ENCODE data around the gene LRIG1.

Gene LRIG1

DNA sequence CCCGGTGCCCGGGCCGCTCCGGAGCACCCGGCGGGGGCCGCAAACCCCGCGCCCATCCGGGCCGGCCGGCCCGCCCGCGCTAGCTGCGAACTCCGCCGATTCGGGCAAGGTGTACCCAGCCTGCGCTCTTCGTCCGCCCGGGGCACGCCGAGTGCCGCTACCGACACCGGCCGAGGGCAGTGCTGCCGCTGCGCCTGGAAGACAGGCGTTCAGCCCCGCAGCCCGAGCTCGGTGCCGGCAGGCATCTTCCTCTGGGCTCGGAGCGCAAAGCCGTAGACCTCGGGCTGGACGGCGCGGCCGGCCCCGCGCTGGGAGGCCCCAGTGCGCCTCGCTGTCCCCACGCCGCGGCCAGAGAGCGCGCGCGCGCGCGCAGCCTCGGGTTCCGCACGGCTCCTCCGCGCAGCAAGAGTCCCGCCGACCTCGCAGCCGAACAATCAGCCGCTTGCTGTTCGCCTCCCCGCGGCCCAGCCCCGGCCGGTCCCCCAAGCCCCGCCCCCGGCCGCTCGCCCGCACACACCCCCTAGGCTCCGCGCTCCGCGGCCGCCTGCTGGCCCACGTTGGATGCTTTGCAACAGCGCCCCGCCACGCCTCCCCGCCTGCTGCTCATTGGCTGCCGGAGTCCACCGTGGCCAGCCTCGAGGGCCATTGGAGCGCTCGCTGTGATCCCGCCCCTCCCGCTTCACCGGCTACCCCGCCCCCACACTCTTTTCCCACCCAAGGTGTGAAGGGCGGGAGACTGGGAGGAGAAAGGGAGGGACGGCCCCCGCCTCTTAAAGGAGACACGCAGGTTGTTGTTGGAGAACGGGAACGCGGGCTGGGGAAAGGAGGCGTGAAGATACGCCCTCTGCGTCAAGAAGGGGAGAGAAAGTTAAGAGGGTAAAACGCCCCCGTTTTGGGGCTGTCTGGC, at the start of gene LRIG1:
LRIG1 (minus strand) TSS at position 447 of the 907 bp plus-strand sequence. CDS start 615 bp downstream, outside the sequence.
- DNase-seq, result peak; percentile 92

- DNase-seq, result no peak
Observed at GRCh38 chr3:66544619-66545429, 44.0 kb upstream of the LRIG1 start.

- no peak for DNase-seq
Observed at GRCh38 chr3:66542153-66542552, 41.3 kb upstream of the LRIG1 start.

DNA sequence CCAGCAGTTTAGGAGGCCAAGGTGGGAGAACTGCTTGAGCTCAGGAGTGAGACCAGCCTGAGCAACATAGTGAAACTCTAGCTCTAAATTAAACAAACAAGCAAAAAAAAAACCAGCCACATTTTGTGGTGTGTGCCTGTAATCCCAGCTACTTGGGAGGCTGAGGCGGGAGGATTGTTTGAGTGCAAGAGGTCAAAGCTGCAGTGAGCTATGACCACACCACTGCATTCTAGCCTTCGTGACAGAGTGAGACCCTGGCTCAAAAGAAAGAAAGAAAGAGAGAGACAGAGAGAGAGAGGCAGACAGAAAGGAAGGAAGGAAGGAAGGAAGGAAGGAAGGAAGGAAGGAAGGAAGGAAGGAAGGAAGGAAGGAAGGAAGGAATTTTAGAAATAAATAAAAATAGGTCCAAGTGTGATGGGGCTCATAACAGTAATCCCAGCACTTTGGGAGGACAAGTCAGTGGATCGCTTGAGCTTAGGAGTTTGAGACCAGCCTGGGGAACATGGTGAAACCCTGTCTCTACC, 38.7 kb upstream of the LRIG1 start:
- DNase-seq, result no peak

GRCh38 chr3:66538390-66538789, 37.6 kb upstream of the LRIG1 start:
- no peak for DNase-seq

DNA sequence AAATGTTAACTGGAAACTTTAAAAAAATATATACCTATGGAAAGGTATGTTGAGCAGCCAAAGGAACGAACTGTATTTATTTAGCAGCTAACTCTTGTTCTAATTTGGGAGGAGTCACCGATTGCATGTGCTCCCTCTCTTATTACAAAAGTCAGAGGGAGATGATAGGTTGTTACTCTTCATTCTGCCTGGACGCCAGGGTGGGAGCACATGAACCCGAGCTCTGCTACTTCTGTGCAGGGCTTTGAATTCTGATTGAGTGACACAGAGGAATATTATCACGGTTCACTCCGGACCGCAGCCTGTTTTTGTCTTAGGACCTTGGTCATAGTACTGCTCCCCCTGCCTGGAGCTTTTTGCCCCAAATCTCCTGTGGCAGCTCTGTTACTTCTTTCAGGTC, 36.9 kb upstream of the LRIG1 start:
- DNase-seq, result no peak

DNA sequence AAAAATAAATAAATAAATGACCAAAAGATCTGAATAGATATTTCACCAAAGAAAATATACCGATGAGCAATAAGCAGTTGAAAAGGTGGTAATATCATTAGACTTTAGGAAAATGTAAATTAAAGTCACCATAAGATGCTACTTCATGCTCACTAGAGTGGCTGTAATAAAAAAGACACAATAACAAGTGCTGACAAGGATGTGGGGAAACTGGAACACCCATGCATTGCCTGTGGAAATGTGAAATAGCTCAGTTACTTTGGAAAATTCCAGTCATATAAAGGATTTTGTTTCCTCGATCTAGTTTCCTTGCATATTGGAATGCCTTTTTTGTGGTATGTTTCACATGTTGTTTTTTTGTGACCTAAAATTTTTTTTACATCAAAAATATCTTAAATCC, 36.0 kb upstream of the LRIG1 start:
- DNase-seq, result no peak

DNA sequence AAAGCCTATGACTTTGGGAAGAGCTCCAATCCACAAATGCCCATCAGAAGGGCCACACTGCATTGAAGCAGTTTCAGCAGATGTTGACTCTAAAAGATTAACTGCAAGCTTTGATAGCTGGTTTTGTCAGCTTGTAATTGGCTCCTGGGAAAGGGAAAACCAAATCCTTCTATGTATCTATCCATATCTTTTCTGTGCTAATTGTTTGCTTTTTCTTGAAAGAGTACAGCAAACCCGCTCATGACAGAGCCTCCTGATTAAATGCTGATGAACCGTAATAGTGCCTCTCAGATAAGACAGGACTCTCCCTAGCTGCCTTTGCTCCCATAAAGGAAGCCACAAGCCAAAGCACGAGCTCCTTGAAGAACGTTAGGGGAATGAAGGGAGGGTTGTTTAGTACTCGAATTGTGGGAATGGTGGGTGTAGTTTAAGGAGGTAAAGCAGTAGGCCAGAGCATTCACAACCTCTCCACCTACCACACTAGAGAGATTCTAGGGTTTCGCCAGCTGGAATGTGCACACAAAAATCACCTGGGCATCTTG, 33.6 kb upstream of the LRIG1 start:
- no peak for DNase-seq

DNA sequence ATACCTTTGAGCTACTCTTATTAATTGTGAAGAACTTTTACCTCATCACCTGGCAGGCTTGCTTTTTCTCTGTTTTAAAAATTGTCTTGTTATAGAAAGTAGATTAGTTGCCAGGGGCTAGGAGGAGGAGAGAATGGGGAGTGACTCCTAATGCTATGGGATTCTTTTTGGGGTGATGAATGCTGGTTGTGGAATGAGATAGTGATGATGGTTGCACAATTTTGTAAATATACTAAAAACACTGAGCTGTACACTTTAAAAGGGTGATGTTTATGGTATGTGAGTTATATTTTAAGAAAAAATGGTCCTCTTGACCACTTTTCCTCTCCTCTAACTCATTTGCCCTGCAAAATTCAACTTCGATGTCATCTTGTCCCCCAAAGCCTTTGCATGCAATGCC, 31.8 kb upstream of the LRIG1 start:
- DNase-seq, result no peak

GRCh38 chr3:66532160-66532587, 31.4 kb upstream of the LRIG1 start:
- DNase-seq, result no peak

DNA sequence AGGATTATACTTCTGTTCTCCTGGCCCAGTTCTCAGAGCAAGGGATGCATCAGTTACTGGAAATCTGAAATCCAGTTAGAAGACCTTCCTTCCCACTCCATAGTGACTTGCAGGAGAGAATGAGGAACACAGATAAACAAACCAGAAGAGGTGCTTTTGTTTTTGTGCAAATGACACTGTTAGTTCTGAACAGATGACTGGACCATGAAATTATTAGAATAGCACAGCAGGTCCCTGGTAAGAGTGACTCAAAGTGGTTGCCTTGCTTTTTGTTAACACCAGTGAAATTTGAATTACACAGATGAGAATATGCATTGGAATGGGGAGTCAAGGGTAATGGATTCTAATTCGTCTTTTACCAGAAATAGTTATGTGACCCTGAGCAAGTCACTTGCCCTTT, 30.4 kb upstream of the LRIG1 start:
- no peak for DNase-seq

DNA sequence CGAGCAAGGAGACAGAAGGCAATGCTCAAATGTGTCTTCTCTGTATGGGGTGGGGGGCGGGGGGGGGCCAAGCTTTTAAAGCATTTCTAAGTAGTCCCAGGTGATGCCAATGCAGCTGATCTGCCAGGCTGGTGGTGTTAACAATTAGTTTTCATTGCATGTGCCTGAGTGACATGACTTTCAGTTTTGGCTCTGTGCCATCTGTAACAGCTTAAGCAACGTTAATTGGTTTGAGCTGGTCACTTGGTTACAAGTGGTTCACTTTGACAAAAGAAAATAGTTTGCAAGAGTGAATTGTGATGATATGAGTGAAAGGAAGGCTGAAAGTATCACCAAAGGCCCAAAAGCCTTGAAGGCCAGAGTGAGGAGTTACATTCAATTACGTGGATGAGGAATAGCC, 26.4 kb upstream of the LRIG1 start:
- DNase-seq, result no peak

DNA sequence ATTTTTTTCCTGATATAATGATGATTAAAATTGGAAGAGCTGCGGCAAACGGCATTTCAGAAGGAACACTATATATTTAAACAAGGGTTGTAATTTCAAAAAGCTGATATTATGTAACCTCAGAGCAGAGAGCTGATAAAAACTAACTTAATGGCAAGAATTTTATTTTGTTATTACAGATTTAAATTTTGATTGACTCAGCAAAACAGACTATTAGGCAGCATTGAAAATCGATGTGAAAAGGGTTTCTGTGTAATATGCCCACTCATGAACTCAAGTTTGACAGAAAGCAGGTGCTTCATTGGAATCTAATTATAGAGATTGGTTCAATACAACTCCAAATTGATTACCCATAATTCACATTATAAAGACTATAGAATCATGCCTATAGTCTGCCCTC, 24.9 kb upstream of the LRIG1 start:
- DNase-seq, result no peak

DNA sequence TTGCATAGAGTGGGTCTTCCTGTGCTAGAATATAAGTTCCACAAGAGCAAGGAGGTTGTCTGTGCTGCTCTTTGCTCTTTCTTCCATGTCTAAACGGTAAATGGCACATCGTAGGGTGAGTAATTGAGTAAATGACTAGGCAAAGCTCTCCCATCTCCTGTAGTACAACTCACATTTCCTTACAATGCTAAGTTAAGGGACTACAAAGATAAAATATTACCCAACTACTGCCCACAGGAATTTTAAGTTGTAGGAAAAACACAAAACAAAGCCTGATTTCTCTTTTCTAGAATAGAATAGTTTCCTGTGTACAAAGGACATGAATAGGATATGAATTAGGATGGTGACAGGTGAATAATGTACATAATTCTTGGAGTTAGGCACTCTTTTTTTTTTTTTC, 19.9 kb upstream of the LRIG1 start:
- DNase-seq, result no peak

- DNase-seq, result no peak
Observed at GRCh38 chr3:66518644-66519043, 17.8 kb upstream of the LRIG1 start.

- DNase-seq, result no peak
Observed at GRCh38 chr3:66518126-66518525, 17.3 kb upstream of the LRIG1 start.

DNA sequence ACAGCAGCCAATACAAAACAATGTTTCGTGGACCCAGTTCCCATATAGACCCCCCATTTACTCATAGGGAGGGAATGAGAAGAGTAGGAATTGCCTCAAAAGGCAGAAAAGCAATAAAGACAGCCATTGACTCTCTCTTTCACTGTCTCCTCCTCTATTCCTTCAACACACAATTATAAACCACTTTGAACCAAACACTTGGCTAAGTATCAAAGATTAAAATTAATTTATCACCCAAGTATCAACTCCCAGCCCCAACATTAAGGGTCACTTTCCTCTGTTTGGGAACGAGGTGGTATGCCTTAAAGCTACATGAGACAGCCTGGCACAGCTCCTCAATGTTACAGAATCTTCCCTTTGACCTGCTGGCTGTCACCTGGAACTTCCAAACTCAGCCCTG, 16.4 kb upstream of the LRIG1 start:
- no peak for DNase-seq

GRCh38 chr3:66508461-66508860, 7.6 kb upstream of the LRIG1 start:
- DNase-seq, result no peak

- no peak for DNase-seq
Observed at GRCh38 chr3:66507423-66508260, 6.8 kb upstream of the LRIG1 start.

GRCh38 chr3:66506154-66506553, 5.3 kb upstream of the LRIG1 start:
- DNase-seq, result no peak

DNA sequence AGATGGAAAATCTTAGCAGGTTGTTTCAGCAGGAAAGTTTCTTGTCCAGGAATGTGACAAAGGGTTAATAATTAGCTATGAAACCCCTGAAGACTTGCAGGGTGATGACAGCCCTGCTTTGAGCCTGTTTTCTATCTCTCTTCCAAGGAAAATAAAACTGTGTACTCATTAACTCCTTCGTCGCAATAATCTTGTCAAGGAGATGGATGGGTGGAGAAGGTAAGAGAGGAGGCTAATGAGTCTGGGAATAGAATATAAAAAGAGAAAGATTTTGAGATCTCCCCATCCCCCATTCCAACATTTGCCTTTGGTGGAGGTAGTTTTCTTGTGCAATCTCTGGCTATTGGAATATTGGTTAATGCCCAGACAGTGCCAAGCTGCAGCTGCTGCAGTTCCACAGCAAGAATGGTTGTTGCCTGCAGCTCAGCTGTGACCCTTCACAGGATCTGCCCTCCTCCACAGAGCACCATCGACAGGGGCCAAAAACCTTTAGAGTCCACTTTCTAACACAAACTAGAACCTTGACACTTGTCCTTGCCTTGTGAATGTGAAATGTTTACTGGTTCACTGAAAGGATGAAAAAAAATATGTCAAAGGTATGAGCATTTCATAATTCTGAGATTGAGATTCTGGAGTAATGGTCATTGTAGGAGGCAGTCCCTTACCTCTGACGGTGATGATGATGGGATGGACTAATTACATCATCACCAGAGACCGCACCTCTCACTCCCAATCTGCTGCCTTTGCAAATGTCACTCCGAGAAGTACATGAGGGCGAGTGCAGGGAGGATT, 4.2 kb upstream of the LRIG1 start:
- no peak for DNase-seq

DNA sequence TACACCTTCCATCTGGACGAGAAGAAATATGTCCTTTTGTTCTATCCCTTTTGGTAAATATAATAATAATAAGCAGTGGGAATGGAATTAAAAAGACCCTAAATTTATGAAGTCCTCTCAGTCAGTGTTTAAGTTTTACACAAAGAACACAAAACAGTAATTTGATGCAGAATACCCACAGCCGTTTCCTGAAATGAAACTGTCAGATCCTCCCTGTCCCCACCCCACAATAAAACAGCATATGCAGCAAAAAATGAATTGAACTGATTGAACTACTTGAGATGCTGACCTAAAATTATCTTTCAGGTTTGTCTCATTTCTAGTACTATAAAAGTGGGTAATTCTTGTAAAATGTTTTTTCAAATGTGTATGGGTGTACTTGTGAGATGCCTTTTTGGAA, 2.2 kb upstream of the LRIG1 start:
- DNase-seq, result no peak
